Upper lobe of left lung (tissue), 6 donors: ENCODE results near the gene SPEN. TPM values are rescaled to one million over a fixed set of nuclear protein-coding genes. Genes with fewer than 3 reads are reported as not detected.

ENCODE experiments used
- ATAC-seq, 2 donors: fragments of 200-7000 bp; cut with Tn5 transposase; one replicate each; pipeline ENCODE4 v1.9.1; 2022; ENCODE audit warnings: mild to moderate bottlenecking in 2 of 2, moderate library complexity in 2 of 2; ENCODE audit not compliant: low FRiP score in 2 of 2
- DNase-seq, 2 donors: peaks; one replicate each; pipeline ENCODE4 v3.0.0-alpha.2; 2019 to 2020
- H3K27ac ChIP-seq, 4 donors: fragments of 200-600 bp; sonication (generic); one replicate each; pipeline ENCODE4 v1.5.1; 2016 to 2019
- H3K27me3 ChIP-seq, 4 donors: fragments of 200-600 bp; sonication (generic); one replicate each; pipeline ENCODE4 v1.5.1; 2017 to 2019
- H3K36me3 ChIP-seq, 4 donors: fragments of 200-600 bp; sonication (generic); one replicate each; pipeline ENCODE4 v1.5.1; 2016 to 2019
- H3K4me1 ChIP-seq, 4 donors: fragments of 200-600 bp; sonication (generic); one replicate each; pipeline ENCODE4 v1.5.1; 2018 to 2019
- H3K4me3 ChIP-seq, 4 donors: fragments of 200-600 bp; sonication (generic); one replicate each; pipeline ENCODE4 v1.5.1; 2017 to 2019; ENCODE audit warnings: mild to moderate bottlenecking in 2 of 4, moderate library complexity in 1 of 4
- H3K9me3 ChIP-seq, 4 donors: fragments of 200-600 bp; sonication (generic); one replicate each; pipeline ENCODE4 v1.5.1; 2018 to 2019
- CTCF ChIP-seq, 6 experiments: fragments of 450-650 bp in 4 of 6; fragments of 200-600 bp in 2 of 6; sonication (generic) in 2 of 6; IDR thresholded peaks; one replicate each; pipeline ENCODE4 v1.5.1; 2016 to 2019; ENCODE audit warnings: antibody characterized with exemption in 6 of 6
- EP300 ChIP-seq, 4 donors: sonication (generic); formaldehyde crosslinking; IDR thresholded peaks; one replicate each; pipeline ENCODE4 v1.5.1; 2017; ENCODE audit warnings: antibody characterized with exemption in 4 of 4, control low read depth in 2 of 4
- POLR2A ChIP-seq, 4 donors: fragments of 450-650 bp; IDR thresholded peaks; one replicate each; pipeline ENCODE4 v1.5.1; 2016 to 2017; ENCODE audit warnings: antibody characterized with exemption in 4 of 4, mild to moderate bottlenecking in 2 of 4
- POLR2AphosphoS5 ChIP-seq, 2 donors: sonication (generic); formaldehyde crosslinking; IDR thresholded peaks; one replicate each; pipeline ENCODE4 v1.5.1; 2017; ENCODE audit warnings: antibody characterized with exemption in 2 of 2
- WGBS, 2 donors: methylation state at CpG; one replicate each; pipeline ENCODE4 v1.1.5; 2017 to 2018; 5-methylcytosine and 5-hydroxymethylcytosine counted together
- total RNA-seq, 6 donors: library from RNA; depleted of rRNA in 4 of 6; stranded (reverse); fragments of >200 nt in 4 of 6; gene quantifications; one replicate each; pipeline versions ENCODE4 v1.1.0 to v1.2.1, GENCODE V29; 2016 to 2021
- donor health status: DM: no; HTN: no; CAD: no; lungs with moderate emphysema.
- donor health status: DM: no; HTN: yes; CAD: no; lungs with severe emphysema.

SPEN gene, protein sequence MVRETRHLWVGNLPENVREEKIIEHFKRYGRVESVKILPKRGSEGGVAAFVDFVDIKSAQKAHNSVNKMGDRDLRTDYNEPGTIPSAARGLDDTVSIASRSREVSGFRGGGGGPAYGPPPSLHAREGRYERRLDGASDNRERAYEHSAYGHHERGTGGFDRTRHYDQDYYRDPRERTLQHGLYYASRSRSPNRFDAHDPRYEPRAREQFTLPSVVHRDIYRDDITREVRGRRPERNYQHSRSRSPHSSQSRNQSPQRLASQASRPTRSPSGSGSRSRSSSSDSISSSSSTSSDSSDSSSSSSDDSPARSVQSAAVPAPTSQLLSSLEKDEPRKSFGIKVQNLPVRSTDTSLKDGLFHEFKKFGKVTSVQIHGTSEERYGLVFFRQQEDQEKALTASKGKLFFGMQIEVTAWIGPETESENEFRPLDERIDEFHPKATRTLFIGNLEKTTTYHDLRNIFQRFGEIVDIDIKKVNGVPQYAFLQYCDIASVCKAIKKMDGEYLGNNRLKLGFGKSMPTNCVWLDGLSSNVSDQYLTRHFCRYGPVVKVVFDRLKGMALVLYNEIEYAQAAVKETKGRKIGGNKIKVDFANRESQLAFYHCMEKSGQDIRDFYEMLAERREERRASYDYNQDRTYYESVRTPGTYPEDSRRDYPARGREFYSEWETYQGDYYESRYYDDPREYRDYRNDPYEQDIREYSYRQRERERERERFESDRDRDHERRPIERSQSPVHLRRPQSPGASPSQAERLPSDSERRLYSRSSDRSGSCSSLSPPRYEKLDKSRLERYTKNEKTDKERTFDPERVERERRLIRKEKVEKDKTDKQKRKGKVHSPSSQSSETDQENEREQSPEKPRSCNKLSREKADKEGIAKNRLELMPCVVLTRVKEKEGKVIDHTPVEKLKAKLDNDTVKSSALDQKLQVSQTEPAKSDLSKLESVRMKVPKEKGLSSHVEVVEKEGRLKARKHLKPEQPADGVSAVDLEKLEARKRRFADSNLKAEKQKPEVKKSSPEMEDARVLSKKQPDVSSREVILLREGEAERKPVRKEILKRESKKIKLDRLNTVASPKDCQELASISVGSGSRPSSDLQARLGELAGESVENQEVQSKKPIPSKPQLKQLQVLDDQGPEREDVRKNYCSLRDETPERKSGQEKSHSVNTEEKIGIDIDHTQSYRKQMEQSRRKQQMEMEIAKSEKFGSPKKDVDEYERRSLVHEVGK (N-terminal part only)
- total RNA-seq = 10 to 100 TPM; 41.5 to 73.3 (median 51.3) TPM

GRCh38 chr1:15847100-15847892 lies at the start of gene SPEN:
Gene SPEN (plus strand): TSS chr1:15847707. CDS start chr1:15848068, 361 bp downstream.
- Histone ChIP-seq H3K4me3 (peak within 1 kb of the TSS; percentile 69 to 94 (median 86)), H3K27me3 (no peaks in the 10 kb centered on the region), H3K9me3 (peaks cover 0 to 4% (median 0%) of the 10 kb centered on the region in 4 donors), H3K36me3 (no peaks in the 10 kb centered on the region), H3K27ac (peak within 1 kb of the TSS; percentile 92 to 99 (median 97)), H3K4me1 (peaks cover 29 to 42% (median 35%) of the 10 kb centered on the region in 4 donors)
- DNase-seq (peak; percentile 99 to 100), ATAC-seq (peak; percentile 96 to 97)
- WGBS, 2 donors = 0 to 4% methylated on average over 3 to 36 of the region's 86 CpGs
- TF ChIP-seq EP300 (IDR thresholded peaks at IDR 0.05) (no peak), POLR2A (IDR thresholded peaks at IDR 0.05) (peak in 3 of 4 donors; percentile 77 to 90 (median 78)), POLR2AphosphoS5 (IDR thresholded peaks at IDR 0.05) (peak; percentile 74 to 89), CTCF (IDR thresholded peaks at IDR 0.05) (peak in 4 of 6 experiments; percentile 15 to 58 (median 49))

- no peaks in the 10 kb centered on the region for H3K27me3 ChIP-seq
- H3K36me3 ChIP-seq = no peaks in the 10 kb centered on the region
- 51 to 60% methylated on average over 9 of the region's 9 CpGs for WGBS, 2 donors
- ATAC-seq = peak; percentile 83 to 89
- no peaks in the 10 kb centered on the region for H3K9me3 ChIP-seq
- no peak overlapping the region for H3K4me3 ChIP-seq
- H3K27ac ChIP-seq = peak overlapping the region; percentile 62 to 80 (median 74)
- peak in 1 of 2 donors; percentile 86 for DNase-seq
- TF ChIP-seq POLR2AphosphoS5 (IDR thresholded peaks at IDR 0.05) = peak; percentile 22 to 60
- TF ChIP-seq EP300 (IDR thresholded peaks at IDR 0.05) = peak in 2 of 4 donors; percentile 31 to 69
- TF ChIP-seq CTCF (IDR thresholded peaks at IDR 0.05) = no peak
- TF ChIP-seq POLR2A (IDR thresholded peaks at IDR 0.05) = no peak
- peaks cover 29 to 37% (median 33%) of the 10 kb centered on the region in 4 donors for H3K4me1 ChIP-seq
Observed at GRCh38 chr1:15799004-15799867, 48.3 kb upstream of the SPEN start.

- 41 to 58% methylated on average over 16 to 22 of the region's 22 CpGs for WGBS, 2 donors
- ATAC-seq (peak; percentile 61 to 77), DNase-seq (peak in 1 of 2 donors; percentile 67)
- Histone ChIP-seq H3K36me3 (no peaks in the 10 kb centered on the region), H3K27ac (peak overlapping the region; percentile 62 to 80 (median 74)), H3K27me3 (no peaks in the 10 kb centered on the region), H3K4me3 (no peak overlapping the region), H3K4me1 (peaks cover 29 to 36% (median 33%) of the 10 kb centered on the region in 4 donors), H3K9me3 (no peaks in the 10 kb centered on the region)
- TF ChIP-seq POLR2A (IDR thresholded peaks at IDR 0.05) (no peak), POLR2AphosphoS5 (IDR thresholded peaks at IDR 0.05) (peak; percentile 11 to 62), EP300 (IDR thresholded peaks at IDR 0.05) (peak in 1 of 4 donors; percentile 69), CTCF (IDR thresholded peaks at IDR 0.05) (no peak)
Observed at GRCh38 chr1:15799928-15800835, 47.3 kb upstream of the SPEN start.
